HG03135 (cell line): ENCODE results near the gene UTP14C.
"Not testable (repeated sequence)": the region's sequence is repeated elsewhere in the genome, so short reads cannot be mapped to it uniquely, and the experiment has no call there.

ENCODE experiments used
- ATAC-seq: cut with Tn5 transposase; IDR thresholded peaks from one replicate; pipeline ENCODE4 v1.9.1; 2021; ENCODE audit warnings: mild to moderate bottlenecking, moderate library complexity; ENCODE audit not compliant: unreplicated experiment

UTP14C gene

DNA sequence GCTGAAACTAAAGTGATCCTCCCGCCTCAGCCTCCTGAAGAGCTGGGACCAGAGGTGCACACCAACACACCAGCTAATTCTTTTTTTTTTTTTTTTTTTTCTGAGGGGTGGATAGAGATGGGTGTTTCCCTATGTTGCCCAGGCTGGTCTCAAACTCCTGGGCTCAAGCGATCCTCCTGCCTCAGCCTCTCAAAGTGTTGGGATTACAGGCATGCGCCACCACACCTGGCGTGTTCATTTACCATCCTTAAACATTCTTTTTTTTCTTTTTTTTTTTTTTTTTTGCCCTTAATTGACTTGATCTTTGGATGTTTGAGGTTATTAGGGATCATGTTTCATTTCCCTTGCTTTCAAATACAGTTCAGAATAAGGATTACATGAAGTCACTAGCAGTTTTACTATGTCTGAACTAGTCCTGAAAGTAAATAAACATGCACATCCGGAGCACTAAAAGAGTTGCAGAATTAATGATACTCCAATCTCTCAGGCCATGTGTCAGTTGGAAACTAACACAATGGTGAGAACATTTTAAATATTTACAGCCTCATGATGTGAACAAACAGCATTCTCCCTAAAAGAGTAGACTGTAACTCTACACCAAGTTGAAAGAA is 10.2 kb downstream of the UTP14C start:
- no peak for ATAC-seq

DNA sequence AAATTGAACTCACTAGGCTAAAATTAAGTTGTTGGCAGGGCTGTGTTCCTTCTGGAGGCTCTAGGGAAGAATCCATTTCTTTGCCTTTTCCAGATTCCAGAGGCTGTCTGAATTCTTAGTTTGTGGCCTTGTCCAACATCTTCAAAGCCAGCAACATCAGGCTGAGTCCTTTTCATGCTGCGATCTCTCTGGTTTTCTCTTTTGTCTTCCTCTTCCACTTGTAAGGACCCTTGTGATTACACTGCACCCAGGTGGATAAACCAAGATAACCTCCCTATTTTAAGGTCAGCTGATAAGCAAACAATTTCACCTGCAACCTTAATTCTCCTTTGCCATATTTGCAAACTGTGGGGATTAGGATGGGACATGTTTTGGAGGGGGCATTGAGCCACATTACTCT is 11.5 kb downstream of the UTP14C start:
- ATAC-seq = no peak

GRCh38 chr13:52043675-52044074 is 19.2 kb downstream of the UTP14C start:
- ATAC-seq = no peak

DNA sequence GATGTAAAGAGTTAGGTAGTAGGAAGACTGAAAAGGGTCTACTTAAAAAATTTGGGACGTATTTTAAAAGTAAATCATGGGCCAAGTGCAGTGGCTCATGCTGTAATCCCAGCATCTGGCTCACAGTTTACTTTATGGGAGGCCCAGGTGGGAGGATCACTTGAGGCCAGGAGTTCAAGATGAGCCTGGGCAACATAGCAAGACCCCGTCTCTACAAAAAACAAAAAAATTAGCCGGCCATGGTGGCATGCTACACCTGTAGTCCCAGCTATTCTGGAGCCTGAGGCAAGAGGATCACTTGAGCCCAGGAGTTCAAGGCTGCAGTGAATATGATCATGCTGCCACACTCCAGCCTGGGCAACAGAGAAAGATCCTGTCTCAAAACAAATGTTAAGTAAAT is 23.0 kb downstream of the UTP14C start:
- ATAC-seq = no peak

- ATAC-seq = no peak
These were observed 24.0 kb downstream of the UTP14C start for GRCh38 chr13:52048516-52048915.

- ATAC-seq = no peak
These were observed 26.9 kb downstream of the UTP14C start for GRCh38 chr13:52051400-52051799.

- ATAC-seq = no peak
These were observed 29.0 kb downstream of the UTP14C start for GRCh38 chr13:52053460-52053859.

GRCh38 chr13:52061064-52061463 is 36.6 kb downstream of the UTP14C start:
- ATAC-seq = not testable (repeated sequence)

DNA sequence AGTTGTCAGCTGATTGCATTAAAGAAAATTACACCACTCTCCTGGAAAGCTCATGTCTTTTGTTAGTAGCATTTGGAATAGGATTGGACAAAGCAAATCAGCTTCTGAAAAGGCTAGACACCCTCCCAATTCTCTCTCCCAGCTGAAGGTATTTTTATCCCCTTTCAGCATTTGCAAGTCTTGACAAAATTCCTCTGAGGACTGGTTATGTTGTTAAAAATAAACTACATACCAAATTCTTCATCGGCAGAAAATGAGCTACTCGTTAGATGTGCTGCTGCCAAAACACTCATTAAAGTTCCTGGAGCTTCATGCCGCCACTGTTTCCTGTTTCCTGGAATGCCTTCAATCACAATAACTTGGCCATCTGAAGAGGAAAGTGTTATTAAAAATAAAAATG is 37.1 kb downstream of the UTP14C start:
- ATAC-seq = no peak

DNA sequence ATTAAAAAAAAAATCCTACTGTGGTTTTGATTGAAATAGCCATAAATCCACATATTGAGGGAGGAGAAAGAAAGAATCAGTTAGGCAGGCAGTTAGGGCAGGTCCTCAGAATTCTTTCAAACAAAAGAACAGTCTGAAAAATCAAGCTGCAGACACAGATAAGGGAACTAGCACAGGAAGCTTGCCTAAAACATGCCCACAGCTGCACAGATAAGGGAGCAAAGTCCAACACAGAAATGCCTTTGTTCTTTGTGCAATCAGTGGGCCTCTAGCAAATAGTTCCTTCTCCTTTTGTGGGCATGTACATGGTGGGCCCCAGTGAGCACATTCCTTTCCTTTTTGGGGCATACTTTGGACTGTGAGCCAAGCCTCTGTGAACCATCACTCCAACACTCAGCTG is 42.7 kb downstream of the UTP14C start:
- ATAC-seq = no peak

GRCh38 chr13:52070929-52071523 is 46.5 kb downstream of the UTP14C start:
- ATAC-seq = no peak
